K562 treated with DMSO at 1 percent for 4 hours (cell line): ENCODE results near the gene LRRC3B. TPM values are rescaled to one million over a fixed set of nuclear protein-coding genes. Genes with fewer than 3 reads are reported as not detected.

ENCODE experiments used
- total RNA-seq: library from RNA; unstranded; fragments of 300-600 nt; gene quantifications from 2 replicates; pipeline ENCODE4 v1.2.3, GENCODE V29; 2022; ENCODE audit not compliant: insufficient read depth

LRRC3B gene
- total RNA-seq, result not detected in 2 replicates

GRCh38 chr3:26622621-26623418 lies at the start of gene LRRC3B:
LRRC3B (plus strand) TSS chr3:26622772; CDS start chr3:26709673, 86,901 bp downstream.

